Liver (tissue), 9 donors: ENCODE data around the gene MYO9A. TPM values are rescaled to one million over a fixed set of nuclear protein-coding genes. Genes with fewer than 3 reads are reported as not detected.
A peak's percentile ranks its signal among the peaks of the same experiment; 100 is the strongest.

ENCODE experiments used
- DNase-seq: peaks from one replicate; pipeline ENCODE4 v3.0.0-alpha.2; 2017; ENCODE audit warnings: low spot score
- H3K27ac ChIP-seq, 2 donors: one replicate each; pipeline ENCODE4 v1.7.0; 2013; ENCODE audit warnings: inconsistent platforms in 2 of 2, low read length in 2 of 2, control low read depth in 1 of 2, low read depth in 1 of 2, mild to moderate bottlenecking in 1 of 2
- H3K27me3 ChIP-seq, 4 donors: one replicate each; pipeline versions ENCODE4 v1.6.1 to v1.7.0; 2013; ENCODE audit warnings: low read length in 3 of 4, inconsistent platforms in 1 of 4, mild to moderate bottlenecking in 1 of 4, moderate library complexity in 1 of 4; ENCODE audit not compliant: control insufficient read depth in 4 of 4, insufficient read depth in 4 of 4
- H3K36me3 ChIP-seq, 4 donors: one replicate each; pipeline versions ENCODE4 v1.6.1 to v1.7.0; 2013; ENCODE audit warnings: low read length in 3 of 4, mild to moderate bottlenecking in 3 of 4, low read depth in 1 of 4, moderate library complexity in 1 of 4; ENCODE audit not compliant: control insufficient read depth in 4 of 4, insufficient read depth in 3 of 4
- H3K4me1 ChIP-seq, 4 donors: one replicate each; pipeline versions ENCODE4 v1.6.1 to v1.7.0; 2013; ENCODE audit warnings: low read length in 3 of 4, mild to moderate bottlenecking in 3 of 4, moderate library complexity in 1 of 4; ENCODE audit not compliant: control insufficient read depth in 4 of 4, insufficient read depth in 4 of 4
- H3K4me3 ChIP-seq, 3 donors: one replicate each; pipeline versions ENCODE4 v1.6.1 to v1.7.0; 2013; ENCODE audit warnings: low read length in 3 of 3, control low read depth in 1 of 3, low read depth in 1 of 3, mild to moderate bottlenecking in 1 of 3
- H3K9ac ChIP-seq, 2 donors: one replicate each; pipeline ENCODE4 v1.7.0; 2013; ENCODE audit warnings: low read length in 2 of 2, mild to moderate bottlenecking in 2 of 2, moderate library complexity in 2 of 2, control low read depth in 1 of 2, low read depth in 1 of 2
- H3K9me3 ChIP-seq, 4 donors: one replicate each; pipeline versions ENCODE4 v1.6.1 to v1.7.0; 2013; ENCODE audit warnings: low read length in 3 of 4; ENCODE audit not compliant: control insufficient read depth in 4 of 4
- EGR1 ChIP-seq, 2 donors: IDR thresholded peaks; 2 replicates each; pipeline ENCODE4 v1.6.1; 2016 to 2018; ENCODE audit warnings: antibody characterized with exemption in 2 of 2, low read depth in 2 of 2
- FOXA1 ChIP-seq: IDR thresholded peaks from 2 replicates; pipeline ENCODE4 v1.6.1; 2016; ENCODE audit warnings: antibody characterized with exemption
- FOXA2 ChIP-seq: IDR thresholded peaks from 2 replicates; pipeline ENCODE4 v1.6.1; 2016; ENCODE audit warnings: antibody characterized with exemption
- JUND ChIP-seq, 2 donors: IDR thresholded peaks; 2 replicates each; pipeline ENCODE4 v1.6.1; 2016; ENCODE audit warnings: antibody characterized with exemption in 2 of 2
- NR2F2 ChIP-seq: IDR thresholded peaks from 2 replicates; pipeline ENCODE4 v1.6.1; 2016; ENCODE audit warnings: antibody characterized with exemption
- RAD21 ChIP-seq, 2 donors: IDR thresholded peaks; 2 replicates each; pipeline ENCODE4 v1.6.1; 2016; ENCODE audit warnings: antibody characterized with exemption in 2 of 2, mild to moderate bottlenecking in 2 of 2
- RXRA ChIP-seq, 2 donors: IDR thresholded peaks; 2 replicates each; pipeline ENCODE4 v1.6.1; 2017 to 2018; ENCODE audit warnings: antibody characterized with exemption in 2 of 2, mild to moderate bottlenecking in 1 of 2
- SP1 ChIP-seq: IDR thresholded peaks from 2 replicates; pipeline ENCODE4 v1.6.1; 2018; ENCODE audit warnings: antibody characterized with exemption, mild to moderate bottlenecking
- WGBS: extraction: QIAGEN DNeasy Blood & Tissue Kit; methylation state at CpG from one replicate; pipeline ENCODE4 v1.1.7; 2013; 5-methylcytosine and 5-hydroxymethylcytosine counted together
- polyA plus RNA-seq, 2 donors: library from polyadenylated mRNA; stranded (reverse) in 1 of 2; unstranded in 1 of 2; fragments of 200-250 nt in 1 of 2; fragments of >200 nt in 1 of 2; fragmentation: Nextera tagmentation in 1 of 2; extraction: Ambion mirVana in 1 of 2; gene quantifications; one replicate each; pipeline versions ENCODE4 v1.2.1 to v1.2.3, GENCODE V29; 2013 to 2015
- total RNA-seq, 2 donors: library from RNA; depleted of rRNA; stranded (reverse); fragments of >200 nt; gene quantifications; one replicate each; pipeline ENCODE4 v1.2.3, GENCODE V29; 2014
- TF ChIP-seq, protein P1 (sequence below): IDR thresholded peaks from 2 replicates; pipeline ENCODE4 v1.6.1; 2016; ENCODE audit warnings: antibody characterized with exemption
- TF ChIP-seq, protein P2 (sequence below): IDR thresholded peaks from 2 replicates; pipeline ENCODE4 v1.6.1; 2016; ENCODE audit warnings: antibody characterized with exemption, mild to moderate bottlenecking
- TF ChIP-seq, protein P3 (sequence below): IDR thresholded peaks from 2 replicates; pipeline ENCODE4 v1.6.1; 2016; ENCODE audit warnings: antibody characterized with exemption
- donor health status: healthy.
- donor health status: healthy.
- donor health status: healthy.
- donor health status: healthy.
- donor health status: healthy.

Gene MYO9A
- total and polyA plus RNA-seq, 4 donors, result 1.4 to 14.9 (median 8.4) TPM

DNA sequence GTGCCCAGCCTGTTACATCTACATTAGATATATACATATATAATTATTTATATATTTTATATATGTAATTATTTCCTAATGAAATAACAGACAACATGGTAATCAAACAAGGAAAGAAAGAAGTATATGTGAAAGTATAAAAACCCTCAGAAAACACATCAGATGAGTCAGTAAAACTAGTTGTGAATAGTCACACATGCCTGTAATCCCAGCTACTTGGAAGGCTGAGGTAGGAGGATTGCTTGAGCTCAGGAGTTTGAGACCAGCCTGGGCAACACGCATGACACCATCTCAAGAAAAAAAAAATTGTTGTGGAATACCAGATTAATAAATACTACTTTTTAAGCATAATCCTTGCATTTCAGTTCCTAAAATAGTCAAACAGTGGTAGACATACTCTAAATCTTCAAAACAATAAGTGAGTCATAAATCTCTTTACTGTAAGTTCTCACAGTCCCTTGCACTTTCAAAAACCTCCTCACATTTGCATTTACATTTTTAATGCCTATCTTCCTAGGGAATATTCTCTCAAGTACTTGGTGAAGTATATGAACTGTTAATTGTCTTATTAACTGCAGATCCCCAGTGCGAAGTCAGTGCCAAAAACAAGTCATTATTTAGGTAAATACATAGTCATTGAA lies 106.5 kb downstream of the MYO9A start:
- H3K36me3 ChIP-seq, result peaks cover 0 to under 1% (median 0%) of the 10 kb centered on the region in 4 donors
- H3K9me3 ChIP-seq, result no peaks in the 10 kb centered on the region
- 97% methylated on average over 2 of the region's 2 CpGs for WGBS
- H3K27ac ChIP-seq, result no peak overlapping the region
- no peak overlapping the region for H3K9ac ChIP-seq
- no peak overlapping the region for H3K4me3 ChIP-seq
- TF ChIP-seq, protein P1, sequence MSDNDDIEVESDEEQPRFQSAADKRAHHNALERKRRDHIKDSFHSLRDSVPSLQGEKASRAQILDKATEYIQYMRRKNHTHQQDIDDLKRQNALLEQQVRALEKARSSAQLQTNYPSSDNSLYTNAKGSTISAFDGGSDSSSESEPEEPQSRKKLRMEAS, result no peak
- TF ChIP-seq, protein P2, sequence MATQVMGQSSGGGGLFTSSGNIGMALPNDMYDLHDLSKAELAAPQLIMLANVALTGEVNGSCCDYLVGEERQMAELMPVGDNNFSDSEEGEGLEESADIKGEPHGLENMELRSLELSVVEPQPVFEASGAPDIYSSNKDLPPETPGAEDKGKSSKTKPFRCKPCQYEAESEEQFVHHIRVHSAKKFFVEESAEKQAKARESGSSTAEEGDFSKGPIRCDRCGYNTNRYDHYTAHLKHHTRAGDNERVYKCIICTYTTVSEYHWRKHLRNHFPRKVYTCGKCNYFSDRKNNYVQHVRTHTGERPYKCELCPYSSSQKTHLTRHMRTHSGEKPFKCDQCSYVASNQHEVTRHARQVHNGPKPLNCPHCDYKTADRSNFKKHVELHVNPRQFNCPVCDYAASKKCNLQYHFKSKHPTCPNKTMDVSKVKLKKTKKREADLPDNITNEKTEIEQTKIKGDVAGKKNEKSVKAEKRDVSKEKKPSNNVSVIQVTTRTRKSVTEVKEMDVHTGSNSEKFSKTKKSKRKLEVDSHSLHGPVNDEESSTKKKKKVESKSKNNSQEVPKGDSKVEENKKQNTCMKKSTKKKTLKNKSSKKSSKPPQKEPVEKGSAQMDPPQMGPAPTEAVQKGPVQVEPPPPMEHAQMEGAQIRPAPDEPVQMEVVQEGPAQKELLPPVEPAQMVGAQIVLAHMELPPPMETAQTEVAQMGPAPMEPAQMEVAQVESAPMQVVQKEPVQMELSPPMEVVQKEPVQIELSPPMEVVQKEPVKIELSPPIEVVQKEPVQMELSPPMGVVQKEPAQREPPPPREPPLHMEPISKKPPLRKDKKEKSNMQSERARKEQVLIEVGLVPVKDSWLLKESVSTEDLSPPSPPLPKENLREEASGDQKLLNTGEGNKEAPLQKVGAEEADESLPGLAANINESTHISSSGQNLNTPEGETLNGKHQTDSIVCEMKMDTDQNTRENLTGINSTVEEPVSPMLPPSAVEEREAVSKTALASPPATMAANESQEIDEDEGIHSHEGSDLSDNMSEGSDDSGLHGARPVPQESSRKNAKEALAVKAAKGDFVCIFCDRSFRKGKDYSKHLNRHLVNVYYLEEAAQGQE, result no peak
- no peak for TF ChIP-seq SP1
- TF ChIP-seq, protein P3, sequence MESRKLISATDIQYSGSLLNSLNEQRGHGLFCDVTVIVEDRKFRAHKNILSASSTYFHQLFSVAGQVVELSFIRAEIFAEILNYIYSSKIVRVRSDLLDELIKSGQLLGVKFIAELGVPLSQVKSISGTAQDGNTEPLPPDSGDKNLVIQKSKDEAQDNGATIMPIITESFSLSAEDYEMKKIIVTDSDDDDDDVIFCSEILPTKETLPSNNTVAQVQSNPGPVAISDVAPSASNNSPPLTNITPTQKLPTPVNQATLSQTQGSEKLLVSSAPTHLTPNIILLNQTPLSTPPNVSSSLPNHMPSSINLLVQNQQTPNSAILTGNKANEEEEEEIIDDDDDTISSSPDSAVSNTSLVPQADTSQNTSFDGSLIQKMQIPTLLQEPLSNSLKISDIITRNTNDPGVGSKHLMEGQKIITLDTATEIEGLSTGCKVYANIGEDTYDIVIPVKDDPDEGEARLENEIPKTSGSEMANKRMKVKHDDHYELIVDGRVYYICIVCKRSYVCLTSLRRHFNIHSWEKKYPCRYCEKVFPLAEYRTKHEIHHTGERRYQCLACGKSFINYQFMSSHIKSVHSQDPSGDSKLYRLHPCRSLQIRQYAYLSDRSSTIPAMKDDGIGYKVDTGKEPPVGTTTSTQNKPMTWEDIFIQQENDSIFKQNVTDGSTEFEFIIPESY, result no peak
- DNase-seq, result no peak
- no peaks in the 10 kb centered on the region for H3K27me3 ChIP-seq
- peaks cover 0 to 4% (median 0%) of the 10 kb centered on the region in 4 donors for H3K4me1 ChIP-seq

DNA sequence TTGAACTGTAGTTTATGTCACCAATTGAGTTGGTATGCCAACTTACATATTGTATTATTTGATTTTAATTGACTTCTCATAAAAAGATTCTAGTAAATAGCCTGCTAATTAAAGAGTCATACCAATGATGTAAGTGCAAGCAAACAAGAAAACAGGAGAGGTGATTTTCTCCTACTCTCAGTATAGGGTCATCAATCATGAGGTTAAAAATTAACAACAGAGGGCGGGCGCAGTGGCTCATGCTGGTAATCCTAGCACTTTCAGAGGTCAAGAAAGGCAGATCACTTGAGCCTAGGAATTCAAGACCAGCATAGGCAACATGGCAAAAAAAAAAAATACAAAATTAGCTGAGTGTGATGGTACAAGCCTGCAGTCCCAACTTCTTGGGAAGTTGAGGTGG lies 108.7 kb downstream of the MYO9A start:
- no peaks in the 10 kb centered on the region for H3K27me3 ChIP-seq
- peaks cover 0 to 4% (median 0%) of the 10 kb centered on the region in 4 donors for H3K4me1 ChIP-seq
- no peak overlapping the region for H3K9ac ChIP-seq
- H3K4me3 ChIP-seq, result no peak overlapping the region
- H3K9me3 ChIP-seq, result no peaks in the 10 kb centered on the region
- peaks cover 0 to 2% (median 1%) of the 10 kb centered on the region in 4 donors for H3K36me3 ChIP-seq
- TF ChIP-seq NR2F2 (no peak), FOXA2 (no peak), RAD21 (IDR thresholded peaks at IDR 0.05) (no peak), JUND (IDR thresholded peaks at IDR 0.05) (no peak), RXRA (IDR thresholded peaks at IDR 0.05) (peak in 1 of 2 donors; percentile 12)
- WGBS, result 63% methylated on average over 2 of the region's 2 CpGs
- no peak for DNase-seq
- no peak overlapping the region for H3K27ac ChIP-seq

DNA sequence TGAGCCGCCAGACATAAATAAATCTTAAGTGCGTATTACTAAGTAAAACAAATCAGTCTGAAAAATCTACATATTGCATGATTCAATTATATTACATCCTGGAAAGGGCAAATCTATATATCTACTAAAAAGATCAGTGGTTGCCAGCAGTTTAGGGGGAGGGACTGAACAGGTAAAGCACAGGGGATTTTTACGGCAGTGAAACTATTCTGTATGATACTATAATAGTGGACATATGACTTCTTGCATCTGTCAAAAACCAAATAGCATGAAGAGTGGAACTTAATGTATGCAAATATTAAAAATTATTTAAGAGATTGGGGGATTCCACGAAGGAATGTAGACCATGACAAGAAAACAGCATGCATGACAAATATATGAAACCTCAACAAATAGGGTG lies 111.6 kb downstream of the MYO9A start:
- Histone ChIP-seq H3K9me3 (no peaks in the 10 kb centered on the region), H3K9ac (no peak overlapping the region), H3K27me3 (no peaks in the 10 kb centered on the region), H3K36me3 (peaks cover 0 to 2% (median 1%) of the 10 kb centered on the region in 4 donors), H3K27ac (no peak overlapping the region), H3K4me1 (peaks cover 0 to 4% (median 0%) of the 10 kb centered on the region in 4 donors), H3K4me3 (no peak overlapping the region)
- TF ChIP-seq FOXA1 (no peak), EGR1 (IDR thresholded peaks at IDR 0.05; ENCODE audit: low read depth in 2 of 2) (no peak), FOXA2 (no peak)
- 95% methylated on average over 4 of the region's 4 CpGs for WGBS
- no peak for DNase-seq
